Measurements from ENCODE around the gene ALOX5.
"Not testable (repeated sequence)": the region's sequence is repeated elsewhere in the genome, so short reads cannot be mapped to it uniquely, and the experiment has no call there.

- not testable (repeated sequence) for TF ChIP-seq EZH2phosphoT487 (IDR thresholded peaks at IDR 0.05; ENCODE audit: borderline replicate concordance, low read depth); CTCF (IDR thresholded peaks at IDR 0.05); GABPA (IDR thresholded peaks at IDR 0.05; ENCODE audit: low read depth); YY1 (IDR thresholded peaks at IDR 0.05; ENCODE audit: low read depth); POLR2AphosphoS5 (IDR thresholded peaks at IDR 0.05; ENCODE audit: low read depth, low read length); USF2 (IDR thresholded peaks at IDR 0.05; ENCODE audit: borderline replicate concordance, low read depth, low read length); TAF1 (IDR thresholded peaks at IDR 0.05; ENCODE audit: borderline replicate concordance, low read depth, low read length); SIN3A (IDR thresholded peaks at IDR 0.05; ENCODE audit: borderline replicate concordance, low read depth, low read length); REST (IDR thresholded peaks at IDR 0.05; ENCODE audit: low read depth, low read length); ELF1 (IDR thresholded peaks at IDR 0.05)
Observed at GRCh38 chr10:45326864-45327263, 47.2 kb upstream of the ALOX5 start.

All from SK-N-SH (cell line).